Activated CD4-positive, alpha-beta memory T cell treated with anti-CD3 and anti-CD28 coated beads, Interleukin-2, amount 10 ng/mL, durations not matched to agents 7 days and 5 days (primary cell): ENCODE data around the gene ADGRB3. TPM values are rescaled to one million over a fixed set of nuclear protein-coding genes. Genes with fewer than 3 reads are reported as not detected.

Experiments
- CTCF ChIA-PET: fragments of 350-600 bp; sonication (Branson Sonifier 250); formaldehyde crosslinking; loops from one replicate; lab custom pipeline; 2021; ENCODE audit warnings: antibody characterized with exemption, inconsistent platforms; lab: Charles Lee
- POLR2A ChIA-PET: fragments of 350-600 bp; sonication (Branson Sonifier 250); formaldehyde crosslinking; loops from one replicate; lab custom pipeline; 2021; ENCODE audit warnings: antibody characterized with exemption; lab: Charles Lee
- DNase-seq: peaks from one replicate; pipeline ENCODE4 v3.0.0-alpha.2; 2020
- H3K27ac Mint-ChIP-seq: one replicate; pipeline ENCODE4 v1.8.0; 2021; ENCODE audit warnings: mild to moderate bottlenecking, mixed read lengths
- H3K27me3 Mint-ChIP-seq: one replicate; pipeline ENCODE4 v1.8.0; 2021; ENCODE audit warnings: mixed read lengths
- H3K36me3 Mint-ChIP-seq: one replicate; pipeline ENCODE4 v1.8.0; 2021; ENCODE audit warnings: low read depth, mixed read lengths
- H3K4me1 Mint-ChIP-seq: one replicate; pipeline ENCODE4 v1.8.0; 2021; ENCODE audit warnings: mixed read lengths
- H3K4me3 Mint-ChIP-seq: one replicate; pipeline ENCODE4 v1.8.0; 2021; ENCODE audit warnings: mild to moderate bottlenecking, mixed read lengths
- H3K9me3 Mint-ChIP-seq: one replicate; pipeline ENCODE4 v1.8.0; 2021; ENCODE audit warnings: mixed read lengths
- total RNA-seq, 2 experiments: library from RNA; stranded (reverse); gene quantifications; one replicate each; pipeline ENCODE4 v1.2.3, GENCODE V29; 2021

Gene ADGRB3
- total RNA-seq, 2 experiments from 2014 or later, result not detected

DNA sequence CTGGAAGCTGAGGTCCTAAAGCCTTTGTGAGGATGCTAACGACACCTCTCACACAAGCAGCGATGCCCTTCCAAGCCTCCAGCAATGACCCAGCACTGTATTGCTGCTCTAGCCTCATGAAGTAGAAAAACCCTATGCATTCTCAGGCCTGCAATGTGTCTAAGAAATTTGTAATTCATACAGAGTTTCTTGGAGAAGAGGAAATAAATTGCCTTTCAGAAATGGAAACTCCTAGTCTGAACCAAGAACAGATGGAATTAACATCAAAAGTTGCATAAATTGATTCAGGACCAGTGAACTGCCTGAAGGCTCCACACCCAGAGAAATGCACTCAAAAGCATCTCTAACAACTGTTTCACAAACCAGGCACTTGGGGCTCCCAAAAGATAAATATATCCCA lies 353.6 kb downstream of the ADGRB3 start:
- Mint-ChIP-seq H3K36me3 (no peaks in the 10 kb centered on the region), H3K27ac (no peak overlapping the region), H3K4me3 (no peak overlapping the region), H3K27me3 (no peaks in the 10 kb centered on the region), H3K9me3 (no peaks in the 10 kb centered on the region), H3K4me1 (no peaks in the 10 kb centered on the region)
- no peak for DNase-seq
- ChIA-PET CTCF (no interaction called here), POLR2A (no interaction called here)

DNA sequence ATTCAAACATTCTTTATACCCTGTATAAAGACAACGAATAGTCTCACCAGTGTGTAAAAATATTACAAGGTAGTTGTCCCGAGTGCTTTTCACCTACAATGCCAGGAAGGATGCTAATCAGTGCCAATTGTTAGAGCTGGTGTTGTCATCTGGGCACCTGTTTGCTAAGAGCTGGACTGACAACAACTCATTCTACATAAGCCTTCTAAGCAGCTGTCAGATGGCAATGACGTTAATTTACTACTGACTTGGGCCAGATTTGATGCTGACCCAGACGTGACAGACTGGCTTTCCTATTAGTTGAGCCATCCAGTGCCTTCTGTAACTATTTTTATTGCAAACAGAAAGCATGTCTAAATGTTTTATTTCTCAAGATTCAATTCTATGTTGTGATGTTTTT lies 355.2 kb downstream of the ADGRB3 start:
- no peak overlapping the region for H3K27ac Mint-ChIP-seq
- no peaks in the 10 kb centered on the region for H3K4me1 Mint-ChIP-seq
- no peak for DNase-seq
- no peaks in the 10 kb centered on the region for H3K9me3 Mint-ChIP-seq
- no peaks in the 10 kb centered on the region for H3K36me3 Mint-ChIP-seq
- ChIA-PET POLR2A (no interaction called here), CTCF (no interaction called here)
- H3K4me3 Mint-ChIP-seq, result no peak overlapping the region
- H3K27me3 Mint-ChIP-seq, result no peaks in the 10 kb centered on the region

DNA sequence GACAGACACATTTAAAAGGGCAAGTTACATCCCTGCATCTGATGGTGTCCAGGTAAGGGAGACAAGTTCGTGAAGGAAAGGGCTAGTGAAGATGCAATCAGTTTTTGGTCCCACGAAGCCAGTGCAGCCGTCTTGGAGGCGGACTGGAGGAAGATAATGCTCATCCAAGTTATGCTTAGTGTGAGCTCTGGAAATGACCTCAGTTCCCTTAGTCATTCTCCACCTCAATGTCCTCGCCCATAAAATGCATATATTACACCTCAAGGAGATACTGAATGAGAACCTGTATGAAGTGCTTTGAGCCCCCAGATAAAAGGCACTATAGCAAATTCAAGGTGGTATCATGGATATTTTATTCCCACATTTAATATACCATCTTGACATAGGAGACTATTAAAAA lies 358.8 kb downstream of the ADGRB3 start:
- no peak overlapping the region for H3K4me3 Mint-ChIP-seq
- POLR2A ChIA-PET, result no interaction called here
- no peak overlapping the region for H3K27ac Mint-ChIP-seq
- no peaks in the 10 kb centered on the region for H3K36me3 Mint-ChIP-seq
- H3K9me3 Mint-ChIP-seq, result no peaks in the 10 kb centered on the region
- no peaks in the 10 kb centered on the region for H3K4me1 Mint-ChIP-seq
- DNase-seq, result no peak
- CTCF ChIA-PET, result no interaction called here
- H3K27me3 Mint-ChIP-seq, result no peaks in the 10 kb centered on the region

DNA sequence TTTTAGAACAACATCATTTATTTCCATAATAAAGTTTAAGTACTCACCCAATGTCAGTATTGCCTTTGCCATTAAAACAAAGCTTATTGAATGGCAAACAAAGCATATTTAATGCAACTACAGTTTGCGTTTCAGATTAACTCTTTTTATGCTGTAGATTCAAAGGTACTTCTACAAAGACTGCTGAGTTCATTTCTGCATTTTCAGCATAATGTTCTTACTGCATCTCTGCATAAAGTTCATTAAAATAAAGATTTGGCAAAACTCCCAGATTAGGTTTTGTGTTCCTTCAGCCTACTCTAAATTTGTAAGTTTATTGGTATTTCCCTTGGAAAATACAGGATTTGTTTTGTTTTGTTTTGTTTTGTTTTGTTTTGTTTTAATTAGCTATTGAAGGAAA lies 359.4 kb downstream of the ADGRB3 start:
- DNase-seq, result no peak
- H3K4me1 Mint-ChIP-seq, result no peaks in the 10 kb centered on the region
- ChIA-PET CTCF (no interaction called here), POLR2A (no interaction called here)
- H3K27me3 Mint-ChIP-seq, result no peaks in the 10 kb centered on the region
- H3K27ac Mint-ChIP-seq, result no peak overlapping the region
- no peak overlapping the region for H3K4me3 Mint-ChIP-seq
- H3K36me3 Mint-ChIP-seq, result no peaks in the 10 kb centered on the region
- no peaks in the 10 kb centered on the region for H3K9me3 Mint-ChIP-seq

DNA sequence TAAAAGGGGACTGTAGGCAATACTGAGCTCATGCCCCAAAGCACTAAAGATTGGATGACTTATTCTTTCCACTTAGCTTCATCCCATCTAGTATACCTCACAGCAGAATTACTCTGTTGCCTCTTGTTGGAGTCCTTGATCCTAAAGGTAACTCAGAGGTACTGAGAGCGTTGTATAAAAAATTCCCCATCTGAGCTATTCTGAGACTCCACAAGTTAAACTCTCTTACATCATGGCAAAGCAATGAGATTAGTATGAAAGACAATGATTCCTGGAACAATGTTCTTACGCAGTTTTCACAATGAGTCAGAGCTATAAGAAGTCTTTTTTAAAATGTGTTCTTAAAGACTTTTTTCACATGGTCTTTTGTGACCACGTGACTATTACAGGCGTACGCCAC lies 370.1 kb downstream of the ADGRB3 start:
- H3K27ac Mint-ChIP-seq, result no peak overlapping the region
- no peaks in the 10 kb centered on the region for H3K27me3 Mint-ChIP-seq
- no peak overlapping the region for H3K4me3 Mint-ChIP-seq
- DNase-seq, result no peak
- no peaks in the 10 kb centered on the region for H3K36me3 Mint-ChIP-seq
- POLR2A ChIA-PET, result no interaction called here
- CTCF ChIA-PET, result no interaction called here
- no peaks in the 10 kb centered on the region for H3K9me3 Mint-ChIP-seq
- H3K4me1 Mint-ChIP-seq, result no peaks in the 10 kb centered on the region

DNA sequence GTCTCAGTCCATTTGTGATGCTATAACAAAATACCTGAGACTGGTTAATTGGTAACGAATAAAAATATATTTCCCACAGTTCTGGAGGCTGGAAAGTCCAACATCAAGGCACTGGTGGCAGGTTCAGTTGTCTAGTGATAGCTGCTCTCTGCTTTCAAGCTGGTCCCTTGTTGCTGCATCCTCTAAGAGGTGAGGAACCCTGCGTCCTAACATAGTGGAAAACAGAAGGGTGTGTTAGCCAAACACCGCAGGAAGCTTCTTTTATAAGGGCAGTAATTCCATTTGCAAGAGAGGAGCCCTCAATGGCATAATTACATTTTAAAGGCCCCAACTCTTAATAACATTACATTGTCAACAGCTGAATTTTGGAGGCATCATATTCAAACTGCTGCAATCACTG lies 372.7 kb downstream of the ADGRB3 start:
- Mint-ChIP-seq H3K27ac (no peak overlapping the region), H3K27me3 (no peaks in the 10 kb centered on the region), H3K4me1 (no peaks in the 10 kb centered on the region), H3K4me3 (no peak overlapping the region), H3K36me3 (no peaks in the 10 kb centered on the region), H3K9me3 (no peaks in the 10 kb centered on the region)
- POLR2A ChIA-PET, result no interaction called here
- CTCF ChIA-PET, result no interaction called here
- no peak for DNase-seq

DNA sequence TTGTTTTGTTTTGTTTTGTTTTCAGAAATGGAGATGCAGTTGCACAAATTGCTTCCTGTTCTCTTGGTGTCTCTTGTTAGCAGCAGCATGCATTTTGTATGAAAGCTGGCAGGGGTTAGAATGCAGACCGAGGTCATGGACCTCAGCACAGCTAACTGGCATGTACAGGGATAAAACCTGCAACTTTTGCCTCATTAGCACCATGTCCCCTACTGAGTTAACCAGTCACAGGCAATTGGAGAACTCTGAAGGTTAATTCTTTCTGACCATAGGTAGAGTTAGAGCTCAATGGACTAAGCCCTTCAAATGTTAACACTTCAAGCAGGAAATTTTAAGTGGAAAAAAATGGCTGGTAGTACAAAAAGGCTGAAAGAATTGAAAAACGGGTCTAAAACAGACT lies 377.1 kb downstream of the ADGRB3 start:
- no peaks in the 10 kb centered on the region for H3K4me1 Mint-ChIP-seq
- ChIA-PET CTCF (no interaction called here), POLR2A (no interaction called here)
- H3K4me3 Mint-ChIP-seq, result no peak overlapping the region
- H3K36me3 Mint-ChIP-seq, result no peaks in the 10 kb centered on the region
- no peaks in the 10 kb centered on the region for H3K9me3 Mint-ChIP-seq
- no peak overlapping the region for H3K27ac Mint-ChIP-seq
- no peak for DNase-seq
- H3K27me3 Mint-ChIP-seq, result no peaks in the 10 kb centered on the region

DNA sequence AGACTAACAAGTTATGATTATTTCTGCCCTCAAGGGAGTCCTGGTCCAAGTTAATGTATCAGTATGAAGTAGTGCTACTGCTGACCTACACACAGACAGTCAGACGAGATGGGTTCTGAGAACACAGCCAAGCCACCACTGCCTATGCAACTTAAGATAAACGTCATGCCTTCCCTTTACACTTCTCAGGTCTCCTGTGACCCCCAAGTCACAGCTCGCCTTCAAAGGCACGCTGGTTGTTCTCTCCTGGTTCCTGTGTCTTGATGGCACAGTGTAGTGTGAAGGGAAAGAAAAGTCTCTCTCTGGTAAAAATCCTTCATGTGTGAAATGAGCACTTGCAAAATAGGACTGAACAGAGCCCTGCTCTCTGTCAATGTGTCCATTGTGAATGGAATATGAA lies 377.8 kb downstream of the ADGRB3 start:
- ChIA-PET POLR2A (no interaction called here), CTCF (no interaction called here)
- no peak for DNase-seq
- Mint-ChIP-seq H3K4me1 (no peaks in the 10 kb centered on the region), H3K4me3 (no peak overlapping the region), H3K36me3 (no peaks in the 10 kb centered on the region), H3K27ac (no peak overlapping the region), H3K27me3 (no peaks in the 10 kb centered on the region), H3K9me3 (no peaks in the 10 kb centered on the region)

DNA sequence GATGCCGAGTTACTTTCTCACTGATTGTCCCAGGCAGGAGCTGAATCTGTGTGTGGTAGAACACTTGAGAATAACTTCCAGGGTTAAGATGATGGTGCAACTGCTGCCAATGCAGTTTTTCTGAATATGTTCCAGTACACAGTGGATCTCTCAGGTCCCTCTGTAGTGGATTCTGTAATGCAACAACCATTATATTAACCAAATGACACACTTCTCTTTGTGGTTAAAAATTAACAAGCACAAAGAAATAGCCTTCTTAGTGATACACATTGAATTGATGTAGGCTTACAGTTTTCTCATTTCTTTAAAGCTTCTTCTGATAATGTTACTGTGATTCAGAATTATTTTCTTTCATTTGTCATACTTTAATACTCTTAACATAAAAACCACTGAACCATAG lies 383.8 kb downstream of the ADGRB3 start:
- Mint-ChIP-seq H3K27me3 (no peaks in the 10 kb centered on the region), H3K27ac (no peak overlapping the region), H3K36me3 (no peaks in the 10 kb centered on the region), H3K4me1 (no peaks in the 10 kb centered on the region), H3K9me3 (no peaks in the 10 kb centered on the region), H3K4me3 (no peak overlapping the region)
- POLR2A ChIA-PET, result no interaction called here
- CTCF ChIA-PET, result no interaction called here
- no peak for DNase-seq

DNA sequence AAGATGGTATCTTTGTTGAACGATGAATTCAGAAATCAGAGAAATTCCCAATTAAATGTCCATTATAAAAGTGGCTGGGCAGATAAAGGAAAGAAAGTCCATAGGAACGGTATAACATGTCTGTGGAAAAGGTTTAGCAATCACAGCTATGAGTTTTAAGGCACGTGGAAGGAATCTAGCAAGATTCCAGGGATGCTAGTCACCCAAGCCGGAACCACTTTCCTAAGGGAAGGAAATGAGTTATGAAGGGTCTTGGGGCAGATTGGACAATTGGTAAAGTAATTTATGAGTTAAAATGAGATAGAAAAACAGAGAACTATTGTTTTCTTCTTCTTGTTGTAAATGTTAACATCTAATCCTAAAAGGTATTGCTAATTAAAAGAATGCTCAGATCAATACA lies 384.8 kb downstream of the ADGRB3 start:
- DNase-seq, result no peak
- ChIA-PET CTCF (no interaction called here), POLR2A (no interaction called here)
- H3K4me1 Mint-ChIP-seq, result no peaks in the 10 kb centered on the region
- no peaks in the 10 kb centered on the region for H3K27me3 Mint-ChIP-seq
- no peak overlapping the region for H3K27ac Mint-ChIP-seq
- no peaks in the 10 kb centered on the region for H3K9me3 Mint-ChIP-seq
- no peaks in the 10 kb centered on the region for H3K36me3 Mint-ChIP-seq
- H3K4me3 Mint-ChIP-seq, result no peak overlapping the region

DNA sequence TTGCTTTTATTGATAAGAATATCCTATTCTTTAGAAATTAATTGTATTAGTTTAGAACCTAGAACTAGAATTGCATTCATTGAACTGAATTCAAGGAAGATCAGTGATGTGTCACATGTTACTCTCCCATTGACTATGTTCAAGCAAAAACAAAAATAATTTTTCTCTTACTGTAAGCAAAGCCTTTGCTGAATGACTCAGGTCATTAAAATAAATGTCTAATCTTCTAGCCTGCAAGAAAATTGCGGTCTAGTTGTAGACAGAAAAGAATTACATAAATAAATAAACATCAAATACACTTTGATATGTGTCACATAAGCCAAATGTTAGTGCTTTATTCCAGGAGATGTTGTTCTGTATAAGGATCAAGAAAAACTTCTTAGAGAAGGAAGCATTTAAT lies 387.9 kb downstream of the ADGRB3 start:
- Mint-ChIP-seq H3K9me3 (no peaks in the 10 kb centered on the region), H3K27me3 (no peaks in the 10 kb centered on the region), H3K36me3 (no peaks in the 10 kb centered on the region), H3K4me3 (no peak overlapping the region), H3K4me1 (no peaks in the 10 kb centered on the region), H3K27ac (no peak overlapping the region)
- ChIA-PET POLR2A (no interaction called here), CTCF (no interaction called here)
- no peak for DNase-seq

DNA sequence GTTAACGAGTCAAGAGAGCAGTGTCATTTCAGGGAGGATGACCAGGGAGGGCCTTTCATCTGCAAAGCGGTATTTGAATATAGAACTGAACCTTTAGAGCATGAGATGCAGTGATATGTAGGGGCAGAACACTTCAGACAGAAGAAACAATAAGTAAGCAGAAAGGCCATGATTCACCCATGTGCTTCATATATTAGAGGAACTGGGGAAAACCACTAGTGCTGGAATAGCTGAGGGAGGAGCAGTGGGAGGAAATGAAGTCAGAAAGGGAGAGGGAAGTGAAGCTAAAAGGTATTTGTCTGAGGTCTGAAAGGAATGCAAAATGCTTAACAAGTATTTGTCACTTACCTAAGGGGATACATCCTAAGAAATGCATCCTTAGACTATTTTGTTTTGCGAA lies 391.2 kb downstream of the ADGRB3 start:
- no peak for DNase-seq
- no peaks in the 10 kb centered on the region for H3K36me3 Mint-ChIP-seq
- H3K4me3 Mint-ChIP-seq, result no peak overlapping the region
- POLR2A ChIA-PET, result no interaction called here
- CTCF ChIA-PET, result no interaction called here
- no peak overlapping the region for H3K27ac Mint-ChIP-seq
- no peaks in the 10 kb centered on the region for H3K9me3 Mint-ChIP-seq
- no peaks in the 10 kb centered on the region for H3K4me1 Mint-ChIP-seq
- no peaks in the 10 kb centered on the region for H3K27me3 Mint-ChIP-seq

DNA sequence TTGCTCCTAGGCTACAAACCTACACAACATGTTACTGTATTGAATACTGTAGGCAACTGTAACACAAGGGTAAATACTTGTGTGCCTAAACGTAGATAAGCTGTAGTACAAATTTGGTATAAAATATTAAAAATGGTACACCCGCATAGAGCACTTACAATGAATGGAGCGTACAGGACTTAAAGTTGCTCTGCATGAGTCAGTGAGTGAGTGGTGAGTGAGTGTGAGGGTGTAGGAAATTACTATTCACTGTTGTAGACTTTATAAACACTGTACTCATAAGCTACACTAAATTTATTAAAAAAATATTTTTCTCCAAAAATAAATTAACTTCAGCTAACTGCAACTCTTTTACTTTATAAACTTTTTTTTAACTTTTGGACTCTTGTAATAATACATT lies 391.6 kb downstream of the ADGRB3 start:
- CTCF ChIA-PET, result no interaction called here
- no peaks in the 10 kb centered on the region for H3K9me3 Mint-ChIP-seq
- no peak overlapping the region for H3K4me3 Mint-ChIP-seq
- no peaks in the 10 kb centered on the region for H3K36me3 Mint-ChIP-seq
- no peaks in the 10 kb centered on the region for H3K27me3 Mint-ChIP-seq
- H3K4me1 Mint-ChIP-seq, result no peaks in the 10 kb centered on the region
- POLR2A ChIA-PET, result no interaction called here
- DNase-seq, result no peak
- H3K27ac Mint-ChIP-seq, result no peak overlapping the region

DNA sequence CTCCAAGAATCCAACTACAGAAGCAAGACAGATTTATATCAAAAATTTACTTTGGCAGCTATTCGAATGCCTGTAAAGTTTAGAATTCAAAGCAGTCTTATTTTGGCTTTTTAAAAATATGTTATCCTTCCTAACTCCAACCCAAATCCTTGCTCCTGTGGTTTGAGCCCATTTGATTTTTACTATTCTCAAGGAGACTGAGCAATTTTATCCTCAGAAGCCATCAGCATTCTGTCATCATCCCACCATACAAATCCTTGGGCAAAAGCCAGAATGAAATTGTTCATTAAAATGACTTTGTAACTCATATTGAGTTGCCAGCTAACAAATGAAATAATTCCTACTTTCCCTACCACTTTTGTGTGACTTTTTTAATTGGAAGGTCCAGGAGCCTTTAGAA lies 392.8 kb downstream of the ADGRB3 start:
- Mint-ChIP-seq H3K4me1 (no peaks in the 10 kb centered on the region), H3K27me3 (no peaks in the 10 kb centered on the region), H3K36me3 (no peaks in the 10 kb centered on the region), H3K4me3 (no peak overlapping the region), H3K27ac (no peak overlapping the region), H3K9me3 (no peaks in the 10 kb centered on the region)
- no peak for DNase-seq
- ChIA-PET POLR2A (no interaction called here), CTCF (no interaction called here)

DNA sequence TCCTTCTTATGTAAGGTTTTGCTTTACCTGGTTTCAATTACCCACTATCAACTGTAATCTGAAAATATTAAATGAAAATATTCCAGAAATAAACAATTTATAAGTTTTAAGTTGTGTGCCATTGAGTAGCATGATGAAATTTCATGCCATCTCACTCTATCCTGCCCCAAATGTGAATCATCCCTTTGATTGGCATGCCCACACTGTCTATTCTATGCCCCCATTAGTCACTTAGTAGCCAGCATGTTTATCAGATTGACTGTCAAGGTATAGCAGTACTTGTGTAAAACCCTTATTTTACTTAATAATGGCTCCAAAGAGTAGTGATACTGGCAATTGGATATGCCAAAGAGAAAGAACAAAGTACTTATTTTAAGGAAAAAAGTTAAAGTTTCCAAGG lies 403.8 kb downstream of the ADGRB3 start:
- no peaks in the 10 kb centered on the region for H3K4me1 Mint-ChIP-seq
- H3K9me3 Mint-ChIP-seq, result no peaks in the 10 kb centered on the region
- no peaks in the 10 kb centered on the region for H3K36me3 Mint-ChIP-seq
- POLR2A ChIA-PET, result no interaction called here
- H3K27me3 Mint-ChIP-seq, result no peaks in the 10 kb centered on the region
- CTCF ChIA-PET, result no interaction called here
- no peak overlapping the region for H3K27ac Mint-ChIP-seq
- H3K4me3 Mint-ChIP-seq, result no peak overlapping the region
- no peak for DNase-seq
